HEK293T (cell line): ENCODE data around the gene CADM1.

Experiments used
- ELF4 ChIP-seq: fragments of 450-650 bp; IDR thresholded peaks from 2 replicates; pipeline ENCODE4 v1.6.1; 2017; ENCODE audit warnings: antibody characterized with exemption
- FOXK2 ChIP-seq: fragments of 450-650 bp; IDR thresholded peaks from 2 replicates; pipeline ENCODE4 v1.6.1; 2016; ENCODE audit warnings: mild to moderate bottlenecking
- HDGF ChIP-seq: fragments of 450-650 bp; IDR thresholded peaks from 2 replicates; pipeline ENCODE4 v1.6.1; 2017; ENCODE audit warnings: antibody characterized with exemption, borderline replicate concordance
- LEF1 ChIP-seq: fragments of 450-650 bp; IDR thresholded peaks from 2 replicates; pipeline ENCODE4 v1.6.1; 2017; ENCODE audit warnings: mild to moderate bottlenecking, borderline replicate concordance
- SP1 ChIP-seq: fragments of 450-650 bp; IDR thresholded peaks from 2 replicates; pipeline ENCODE4 v1.6.1; 2017
- SUZ12 ChIP-seq: fragments of 450-650 bp; IDR thresholded peaks from 2 replicates; pipeline ENCODE4 v1.6.1; 2016; ENCODE audit warnings: mild to moderate bottlenecking
- TARDBP ChIP-seq: fragments of 450-650 bp; IDR thresholded peaks from 2 replicates; pipeline ENCODE4 v1.6.1; 2016
- ZNF384 ChIP-seq: fragments of 450-650 bp; IDR thresholded peaks from 2 replicates; pipeline ENCODE4 v1.6.1; 2016

DNA sequence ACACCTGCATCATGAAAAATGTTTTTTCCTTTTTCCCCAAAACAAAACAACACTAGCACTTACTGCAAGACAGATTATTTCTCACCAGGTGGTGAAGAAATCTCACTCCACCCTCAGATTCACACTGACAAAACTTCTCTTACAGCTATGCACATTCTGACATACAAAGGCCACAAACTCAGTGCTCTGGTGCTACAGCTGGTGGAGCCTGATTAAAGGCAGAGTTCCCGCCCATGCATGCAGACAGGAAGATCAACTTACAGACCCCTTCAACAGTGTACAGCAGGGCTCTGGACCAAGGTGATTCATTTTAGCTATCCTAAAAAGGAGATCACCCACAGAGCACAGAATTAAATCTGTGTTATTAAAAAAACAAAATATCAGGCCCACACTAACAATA lies 112.6 kb downstream of the CADM1 start:
- TF ChIP-seq SP1 (no peak), LEF1 (no peak), TARDBP (no peak), HDGF (no peak), ELF4 (no peak), ZNF384 (no peak), SUZ12 (no peak), FOXK2 (no peak)
